ENCODE data around the gene NT5DC4. TPM values are rescaled to one million over a fixed set of nuclear protein-coding genes. Genes with fewer than 3 reads are reported as not detected.

Gene NT5DC4
- polyA plus RNA-seq, 1 donor, result 2.6 TPM

DNA sequence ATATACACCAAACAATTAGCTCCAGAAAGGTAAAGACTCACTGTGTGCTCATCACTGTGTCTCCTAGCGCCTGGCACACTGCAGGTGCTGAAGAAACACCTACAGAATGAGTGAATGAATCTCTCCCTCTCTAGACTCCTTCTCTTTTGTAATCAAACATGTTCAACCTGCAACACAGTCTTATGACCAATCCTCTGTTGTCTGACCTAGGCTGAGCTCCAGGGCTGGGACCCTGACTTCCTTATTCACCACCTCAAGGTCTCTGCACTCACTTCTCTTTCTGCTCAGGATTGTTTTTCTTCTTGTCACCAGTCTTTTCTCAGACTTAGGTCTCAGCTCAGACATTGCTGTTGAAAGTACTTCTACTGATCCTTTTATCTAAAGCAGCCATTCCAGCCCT, 33.7 kb downstream of the NT5DC4 start:
- H3K27ac ChIP-seq (ENCODE audit: low read length), result no peak overlapping the region
- H3K4me1 ChIP-seq (ENCODE audit: control insufficient read depth, insufficient read depth, low read length), result peaks cover 18% of the 10 kb centered on the region
- WGBS (ENCODE audit: insufficient coverage, low lambda C conversion rate), result no CpG with 5 or more reads among the region's 1 CpG
- no peaks in the 10 kb centered on the region for H3K9me3 ChIP-seq (ENCODE audit: control insufficient read depth, low read depth, low read length)
- peaks cover 4% of the 10 kb centered on the region for H3K36me3 ChIP-seq (ENCODE audit: control insufficient read depth, insufficient read depth, low read length)
- no peak overlapping the region for H3K4me3 ChIP-seq (ENCODE audit: low read length)
- no peaks in the 10 kb centered on the region for H3K27me3 ChIP-seq (ENCODE audit: control insufficient read depth, insufficient read depth, low read length)
- peak in 1 of 2 donors; percentile 47 for DNase-seq

DNA sequence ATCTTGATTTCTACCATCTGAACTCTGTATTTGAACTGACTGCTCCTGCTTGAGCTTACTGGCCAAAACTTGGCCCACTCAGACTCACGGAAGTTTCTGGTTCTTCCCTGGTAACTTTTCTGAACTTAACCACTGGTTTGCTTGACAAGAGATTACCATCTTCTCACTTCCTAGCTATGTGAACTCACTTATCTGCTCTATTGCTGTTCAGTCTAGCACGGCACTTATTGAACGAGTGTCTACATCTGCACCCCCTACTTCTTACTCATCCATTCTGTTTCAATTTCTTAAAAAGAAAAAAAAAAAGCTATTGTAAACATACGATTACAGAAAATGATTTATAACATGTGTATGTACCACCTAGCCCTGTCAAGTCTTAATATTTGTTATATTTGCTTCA, 34.6 kb downstream of the NT5DC4 start:
- Histone ChIP-seq H3K4me3 (ENCODE audit: low read length) (no peak overlapping the region), H3K9me3 (ENCODE audit: control insufficient read depth, low read depth, low read length) (no peaks in the 10 kb centered on the region), H3K4me1 (ENCODE audit: control insufficient read depth, insufficient read depth, low read length) (peaks cover 18% of the 10 kb centered on the region), H3K36me3 (ENCODE audit: control insufficient read depth, insufficient read depth, low read length) (peaks cover 4% of the 10 kb centered on the region), H3K27ac (ENCODE audit: low read length) (no peak overlapping the region), H3K27me3 (ENCODE audit: control insufficient read depth, insufficient read depth, low read length) (no peaks in the 10 kb centered on the region)
- DNase-seq, result no peak
- WGBS (ENCODE audit: insufficient coverage, low lambda C conversion rate), result 70% methylated on average over 4 of the region's 4 CpGs

DNA sequence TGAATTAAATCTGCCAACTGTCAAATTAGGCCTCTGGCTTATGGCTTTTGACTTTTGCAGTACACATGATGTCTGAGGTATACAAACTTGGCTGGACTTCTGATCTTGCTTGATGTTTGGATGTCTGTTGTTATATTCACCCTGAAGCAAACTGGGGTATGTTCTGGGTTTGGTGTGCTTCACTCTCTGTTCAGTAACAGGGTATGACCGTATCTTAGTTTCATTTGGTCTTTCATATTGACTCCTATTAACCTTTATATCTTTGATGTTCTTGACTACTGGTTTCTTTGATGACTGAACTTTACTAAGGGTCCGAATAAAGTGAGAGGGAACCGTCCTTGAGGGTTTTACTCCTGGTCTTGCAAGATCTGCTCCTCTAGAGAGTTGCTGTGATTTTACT, 35.4 kb downstream of the NT5DC4 start:
- DNase-seq, result no peak
- no CpG with 5 or more reads among the region's 3 CpGs for WGBS (ENCODE audit: insufficient coverage, low lambda C conversion rate)
- no peak overlapping the region for H3K27ac ChIP-seq (ENCODE audit: low read length)
- no peaks in the 10 kb centered on the region for H3K27me3 ChIP-seq (ENCODE audit: control insufficient read depth, insufficient read depth, low read length)
- no peak overlapping the region for H3K4me3 ChIP-seq (ENCODE audit: low read length)
- peaks cover 15% of the 10 kb centered on the region for H3K4me1 ChIP-seq (ENCODE audit: control insufficient read depth, insufficient read depth, low read length)
- no peaks in the 10 kb centered on the region for H3K9me3 ChIP-seq (ENCODE audit: control insufficient read depth, low read depth, low read length)
- H3K36me3 ChIP-seq (ENCODE audit: control insufficient read depth, insufficient read depth, low read length), result peaks cover 4% of the 10 kb centered on the region

GRCh38 chr2:112757265-112757664, 36.4 kb downstream of the NT5DC4 start:
- Histone ChIP-seq H3K4me3 (ENCODE audit: low read length) (no peak overlapping the region), H3K27ac (ENCODE audit: low read length) (no peak overlapping the region)

DNA sequence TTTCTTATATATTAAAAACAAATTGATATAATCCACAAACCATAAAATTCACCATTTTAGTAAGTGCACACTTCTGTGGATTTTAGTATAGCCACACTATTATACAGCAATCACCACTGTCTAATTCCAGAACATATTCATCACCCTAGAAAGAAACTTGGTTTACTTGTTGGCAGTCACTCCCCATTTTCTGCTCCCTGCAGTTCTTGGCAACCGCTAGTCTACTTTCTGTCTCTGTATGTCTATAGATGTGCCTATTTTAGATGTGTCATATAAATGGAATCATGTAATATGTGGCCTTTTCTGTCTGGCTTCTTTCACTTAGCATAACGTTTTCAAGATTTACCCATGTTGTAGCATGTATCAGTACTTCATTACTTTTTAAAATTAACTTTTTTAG, 37.9 kb downstream of the NT5DC4 start:
- 88% methylated on average over 2 of the region's 2 CpGs for WGBS (ENCODE audit: insufficient coverage, low lambda C conversion rate)
- H3K4me3 ChIP-seq (ENCODE audit: low read length), result no peak overlapping the region
- no peak overlapping the region for H3K27ac ChIP-seq (ENCODE audit: low read length)
- peaks cover 5% of the 10 kb centered on the region for H3K4me1 ChIP-seq (ENCODE audit: control insufficient read depth, insufficient read depth, low read length)
- H3K27me3 ChIP-seq (ENCODE audit: control insufficient read depth, insufficient read depth, low read length), result no peaks in the 10 kb centered on the region
- no peak for DNase-seq
- H3K9me3 ChIP-seq (ENCODE audit: control insufficient read depth, low read depth, low read length), result no peaks in the 10 kb centered on the region
- peaks cover 3% of the 10 kb centered on the region for H3K36me3 ChIP-seq (ENCODE audit: control insufficient read depth, insufficient read depth, low read length)

More at GRCh38 chr2:112757265-112757664, 36.4 kb downstream of the NT5DC4 start:
- Histone ChIP-seq H3K9me3 (ENCODE audit: control insufficient read depth, low read depth, low read length) (no peaks in the 10 kb centered on the region), H3K36me3 (ENCODE audit: control insufficient read depth, insufficient read depth, low read length) (peaks cover 4% of the 10 kb centered on the region), H3K4me1 (ENCODE audit: control insufficient read depth, insufficient read depth, low read length) (peaks cover 5% of the 10 kb centered on the region), H3K27me3 (ENCODE audit: control insufficient read depth, insufficient read depth, low read length) (no peaks in the 10 kb centered on the region)
- WGBS (ENCODE audit: insufficient coverage, low lambda C conversion rate), result no CpG with 5 or more reads among the region's 3 CpGs
- DNase-seq, result no peak

DNA sequence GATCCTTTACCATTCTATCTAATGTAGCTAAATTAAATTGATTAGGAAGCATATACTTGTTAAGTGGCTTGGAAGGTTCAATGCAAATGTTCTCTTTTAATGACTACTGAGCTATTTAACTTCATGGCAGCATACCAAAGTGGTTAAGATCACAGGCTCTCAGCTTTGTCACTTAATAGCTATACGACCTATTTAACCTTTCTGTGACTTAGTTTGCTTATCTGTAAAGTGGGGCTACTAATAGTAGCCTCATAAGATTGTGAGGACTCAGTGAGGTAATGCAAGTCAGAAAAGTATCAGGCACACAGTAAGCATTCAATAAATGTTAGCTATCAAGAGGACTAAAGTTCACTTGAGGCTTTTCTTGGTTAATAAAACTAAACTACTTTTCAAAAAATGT, 39.3 kb downstream of the NT5DC4 start:
- Histone ChIP-seq H3K9me3 (ENCODE audit: control insufficient read depth, low read depth, low read length) (no peaks in the 10 kb centered on the region), H3K27me3 (ENCODE audit: control insufficient read depth, insufficient read depth, low read length) (no peaks in the 10 kb centered on the region), H3K4me3 (ENCODE audit: low read length) (no peak overlapping the region), H3K27ac (ENCODE audit: low read length) (no peak overlapping the region), H3K36me3 (ENCODE audit: control insufficient read depth, insufficient read depth, low read length) (peaks cover 2% of the 10 kb centered on the region), H3K4me1 (ENCODE audit: control insufficient read depth, insufficient read depth, low read length) (peaks cover 7% of the 10 kb centered on the region)
- no CpG with 5 or more reads among the region's 1 CpG for WGBS (ENCODE audit: insufficient coverage, low lambda C conversion rate)
- no peak for DNase-seq

DNA sequence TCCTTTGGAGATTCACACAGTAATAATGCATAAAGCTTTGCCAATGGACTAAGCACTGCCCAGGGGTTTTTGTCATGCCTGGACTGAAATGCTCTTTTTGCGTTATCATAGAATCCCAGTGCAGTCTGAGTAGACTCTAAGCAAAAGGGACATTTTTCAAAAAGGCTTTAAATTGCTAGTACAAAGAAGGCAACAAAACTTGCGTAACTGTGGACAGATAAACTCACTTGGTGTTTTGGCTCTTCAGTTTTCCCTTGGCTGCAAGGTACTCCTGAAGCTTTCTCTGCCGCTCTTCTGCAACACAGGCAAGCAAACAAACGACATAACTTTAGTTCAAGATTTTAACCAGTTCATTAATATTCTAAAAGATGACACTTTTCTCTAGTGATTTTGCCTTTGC, 41.5 kb downstream of the NT5DC4 start:
- DNase-seq, result no peak
- H3K27ac ChIP-seq (ENCODE audit: low read length), result no peak overlapping the region
- no peaks in the 10 kb centered on the region for H3K27me3 ChIP-seq (ENCODE audit: control insufficient read depth, insufficient read depth, low read length)
- no peaks in the 10 kb centered on the region for H3K9me3 ChIP-seq (ENCODE audit: control insufficient read depth, low read depth, low read length)
- H3K4me1 ChIP-seq (ENCODE audit: control insufficient read depth, insufficient read depth, low read length), result peaks cover 5% of the 10 kb centered on the region
- 100% methylated on average over 2 of the region's 4 CpGs for WGBS (ENCODE audit: insufficient coverage, low lambda C conversion rate)
- H3K36me3 ChIP-seq (ENCODE audit: control insufficient read depth, insufficient read depth, low read length), result peaks cover 2% of the 10 kb centered on the region
- no peak overlapping the region for H3K4me3 ChIP-seq (ENCODE audit: low read length)

- WGBS (ENCODE audit: insufficient coverage, low lambda C conversion rate), result no CpG with 5 or more reads among the region's 79 CpGs
Observed at GRCh38 chr2:112764071-112765044, 43.5 kb downstream of the NT5DC4 start, which contains the start of gene CKAP2L. CKAP2L (minus strand) TSS chr2:112764609; CDS start chr2:112764598, 11 bp downstream.

DNA sequence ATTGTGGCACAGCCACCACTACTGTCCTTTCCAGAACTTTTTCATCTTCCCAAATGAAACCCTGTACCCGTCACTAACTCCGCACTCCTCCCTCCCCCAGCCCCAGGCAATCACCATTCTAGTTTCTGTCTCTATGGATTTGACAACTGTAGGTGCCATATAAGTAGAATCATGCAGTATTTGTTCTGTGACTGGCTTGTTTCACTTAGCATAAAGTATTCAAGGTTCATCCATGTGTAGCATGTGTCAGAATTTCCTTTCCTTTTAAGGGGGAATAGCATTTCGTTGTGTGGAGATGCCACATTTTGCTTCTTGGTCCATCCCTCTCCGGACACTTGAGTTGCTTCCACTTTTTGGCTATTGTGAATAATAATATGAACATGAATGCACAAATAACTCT, 44.4 kb downstream of the NT5DC4 start:
- Histone ChIP-seq H3K9me3 (ENCODE audit: control insufficient read depth, low read depth, low read length) (no peaks in the 10 kb centered on the region), H3K4me1 (ENCODE audit: control insufficient read depth, insufficient read depth, low read length) (peaks cover 5% of the 10 kb centered on the region), H3K36me3 (ENCODE audit: control insufficient read depth, insufficient read depth, low read length) (no peaks in the 10 kb centered on the region), H3K27me3 (ENCODE audit: control insufficient read depth, insufficient read depth, low read length) (no peaks in the 10 kb centered on the region), H3K4me3 (ENCODE audit: low read length) (peak overlapping the region; percentile 70), H3K27ac (ENCODE audit: low read length) (no peak overlapping the region)
- DNase-seq, result peak in 1 of 2 donors; percentile 21
- 61% methylated on average over 4 of the region's 4 CpGs for WGBS (ENCODE audit: insufficient coverage, low lambda C conversion rate)

More at GRCh38 chr2:112764071-112765044, 43.5 kb downstream of the NT5DC4 start, which contains the start of gene CKAP2L:
- Histone ChIP-seq H3K4me3 (ENCODE audit: low read length) (peak within 1 kb of the TSS; percentile 70), H3K9me3 (ENCODE audit: control insufficient read depth, low read depth, low read length) (no peaks in the 10 kb centered on the region), H3K27ac (ENCODE audit: low read length) (peak within 1 kb of the TSS; percentile 23), H3K36me3 (ENCODE audit: control insufficient read depth, insufficient read depth, low read length) (no peaks in the 10 kb centered on the region), H3K4me1 (ENCODE audit: control insufficient read depth, insufficient read depth, low read length) (peaks cover 5% of the 10 kb centered on the region), H3K27me3 (ENCODE audit: control insufficient read depth, insufficient read depth, low read length) (no peaks in the 10 kb centered on the region)
- DNase-seq, result peak; percentile 96 to 98

DNA sequence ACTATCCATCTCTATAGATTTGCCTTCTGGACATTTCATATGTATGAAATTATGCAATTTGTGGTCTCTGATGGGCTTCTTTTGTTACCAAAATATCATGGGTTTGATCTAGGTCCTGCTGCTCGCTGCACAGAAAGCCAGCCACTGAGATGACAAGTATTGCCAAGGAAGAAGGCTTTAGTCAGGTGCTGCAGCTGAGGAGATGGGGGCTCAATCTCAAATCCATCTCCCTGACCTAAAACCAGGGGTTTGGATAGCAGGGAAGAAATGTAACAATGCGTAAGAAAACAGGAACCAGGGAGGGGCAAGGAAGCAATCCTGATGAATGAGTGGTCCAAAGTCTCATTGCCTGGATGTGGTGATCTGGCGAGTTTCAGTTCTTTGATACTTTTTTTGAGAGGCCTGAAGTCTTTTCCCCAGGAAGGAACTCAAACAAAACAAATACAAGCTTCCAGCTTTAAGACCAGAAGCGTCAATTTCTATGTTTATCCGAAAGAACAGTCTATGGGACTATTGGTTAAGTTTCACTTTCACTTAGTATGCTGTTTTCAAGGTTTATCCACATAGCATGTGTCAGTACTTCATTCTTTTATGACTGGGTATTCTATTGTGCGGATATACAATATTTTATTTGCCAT, 47.0 kb downstream of the NT5DC4 start:
- H3K27ac ChIP-seq (ENCODE audit: low read length), result no peak overlapping the region
- H3K4me3 ChIP-seq (ENCODE audit: low read length), result no peak overlapping the region
- 89% methylated on average over 3 of the region's 6 CpGs for WGBS (ENCODE audit: insufficient coverage, low lambda C conversion rate)
- peak in 1 of 2 donors; percentile 25 for DNase-seq
- no peaks in the 10 kb centered on the region for H3K27me3 ChIP-seq (ENCODE audit: control insufficient read depth, insufficient read depth, low read length)
- H3K9me3 ChIP-seq (ENCODE audit: control insufficient read depth, low read depth, low read length), result no peaks in the 10 kb centered on the region
- no peaks in the 10 kb centered on the region for H3K36me3 ChIP-seq (ENCODE audit: control insufficient read depth, insufficient read depth, low read length)
- H3K4me1 ChIP-seq (ENCODE audit: control insufficient read depth, insufficient read depth, low read length), result peaks cover 5% of the 10 kb centered on the region
